OCI-LY7 (cell line): ENCODE data around the gene CARD18. TPM values are rescaled to one million over a fixed set of nuclear protein-coding genes. Genes with fewer than 3 reads are reported as not detected.

Experiments used
- BruUV-seq: library from RNA; stranded (reverse); fragments of 400-500 nt; replicated peaks from 2 replicates; lab custom pipeline; 2021; lab: Mats Ljungman, UMichigan
- CTCF ChIA-PET: fragments of 300-600 bp; sonication (Branson Sonifier 250); formaldehyde crosslinking; loops from one replicate; lab custom pipeline; 2022; ENCODE audit warnings: antibody characterized with exemption; ENCODE audit not compliant: unreplicated experiment; lab: Charles Lee
- POLR2A ChIA-PET: fragments of 300-600 bp; sonication (Branson Sonifier 250); formaldehyde crosslinking; loops from one replicate; lab custom pipeline; 2022; ENCODE audit warnings: antibody characterized with exemption; lab: Charles Lee
- DNase-seq: peaks from one replicate; pipeline ENCODE4 v3.0.0-alpha.2; 2015; ENCODE audit warnings: low spot score
- H2AFZ ChIP-seq: fragments of 200-600 bp; sonication (generic), shearing (Covaris generic); 2 replicates; pipeline ENCODE4 v1.6.1; 2014; ENCODE audit warnings: mild to moderate bottlenecking, antibody characterized with exemption, low read length, moderate library complexity
- H3K27ac ChIP-seq: fragments of 200-600 bp; sonication (generic); 2 replicates; pipeline ENCODE4 v1.5.1; 2014; ENCODE audit warnings: mixed run types, low read depth, mild to moderate bottlenecking, moderate library complexity, low read length, inconsistent platforms; ENCODE audit not compliant: poor library complexity, severe bottlenecking
- H3K36me3 ChIP-seq: fragments of 200-600 bp; sonication (generic); 2 replicates; pipeline ENCODE4 v1.6.1; 2014; ENCODE audit warnings: mild to moderate bottlenecking, antibody characterized with exemption, low read length, moderate library complexity, mixed read lengths; ENCODE audit not compliant: insufficient read depth
- H3K4me1 ChIP-seq: fragments of 200-600 bp; sonication (generic); 2 replicates; pipeline ENCODE4 v1.5.1; 2014; ENCODE audit warnings: mild to moderate bottlenecking, low read length; ENCODE audit not compliant: insufficient read depth, poor library complexity, severe bottlenecking
- H3K4me2 ChIP-seq: fragments of 200-600 bp; sonication (generic); 2 replicates; pipeline ENCODE4 v1.6.1; 2014; ENCODE audit warnings: mild to moderate bottlenecking, low read length
- H3K4me3 ChIP-seq: fragments of 200-600 bp; sonication (generic); 2 replicates; pipeline ENCODE4 v1.5.1; 2014; ENCODE audit warnings: mild to moderate bottlenecking, low read depth, low read length; ENCODE audit not compliant: poor library complexity, severe bottlenecking
- H3K79me2 ChIP-seq: fragments of 200-600 bp; sonication (generic); 2 replicates; pipeline ENCODE4 v1.6.1; 2016; ENCODE audit warnings: low read depth, mild to moderate bottlenecking, low read length, moderate library complexity, mixed read lengths; ENCODE audit not compliant: insufficient read depth
- H3K9me2 ChIP-seq: fragments of 200-600 bp; sonication (generic); 2 replicates; pipeline ENCODE4 v1.6.1; 2016; ENCODE audit warnings: mild to moderate bottlenecking, low read length, mixed read lengths; ENCODE audit not compliant: insufficient read depth
- H3K9me3 ChIP-seq: fragments of 200-600 bp; sonication (generic); 2 replicates; pipeline ENCODE4 v1.6.1; 2014; ENCODE audit warnings: mild to moderate bottlenecking, mixed run types, low read length, mixed read lengths
- H4K20me1 ChIP-seq: fragments of 200-600 bp; sonication (generic); 2 replicates; pipeline ENCODE4 v1.6.1; 2014; ENCODE audit warnings: mild to moderate bottlenecking, antibody characterized with exemption, low read length, moderate library complexity, mixed read lengths; ENCODE audit not compliant: insufficient read depth
- EZH2phosphoT487 ChIP-seq: fragments of 200-600 bp; sonication (generic); IDR thresholded peaks from 2 replicates; pipeline ENCODE4 v1.6.1; 2018; ENCODE audit warnings: low read depth, borderline replicate concordance, mild to moderate bottlenecking, mixed run types, antibody characterized with exemption, low read length, moderate library complexity, mixed read lengths
- intact Hi-C: fragments of 100-400 bp; cut with micrococcal nuclease; formaldehyde crosslinking; loops from one replicate; pipeline ENCODE4 v1.10.0; 2022; ENCODE audit not compliant: unreplicated experiment
- total RNA-seq, 2 experiments: library from RNA; depleted of rRNA in 1 of 2; stranded (reverse); fragments of >200 nt in 1 of 2; shearing (Covaris generic) in 1 of 2; gene quantifications; 2 replicates each; pipeline ENCODE4 v1.2.3, GENCODE V29; 2014 to 2022
- TF ChIP-seq, protein P1 (sequence below): fragments of 200-600 bp; sonication (generic); conservative IDR thresholded peaks from 2 replicates; pipeline ENCODE4 v1.5.1; 2014; ENCODE audit warnings: mild to moderate bottlenecking, antibody characterized with exemption, low read length, moderate library complexity, mixed read lengths

Gene CARD18
- total RNA-seq, 2 experiments from 2014 or later: not detected

DNA sequence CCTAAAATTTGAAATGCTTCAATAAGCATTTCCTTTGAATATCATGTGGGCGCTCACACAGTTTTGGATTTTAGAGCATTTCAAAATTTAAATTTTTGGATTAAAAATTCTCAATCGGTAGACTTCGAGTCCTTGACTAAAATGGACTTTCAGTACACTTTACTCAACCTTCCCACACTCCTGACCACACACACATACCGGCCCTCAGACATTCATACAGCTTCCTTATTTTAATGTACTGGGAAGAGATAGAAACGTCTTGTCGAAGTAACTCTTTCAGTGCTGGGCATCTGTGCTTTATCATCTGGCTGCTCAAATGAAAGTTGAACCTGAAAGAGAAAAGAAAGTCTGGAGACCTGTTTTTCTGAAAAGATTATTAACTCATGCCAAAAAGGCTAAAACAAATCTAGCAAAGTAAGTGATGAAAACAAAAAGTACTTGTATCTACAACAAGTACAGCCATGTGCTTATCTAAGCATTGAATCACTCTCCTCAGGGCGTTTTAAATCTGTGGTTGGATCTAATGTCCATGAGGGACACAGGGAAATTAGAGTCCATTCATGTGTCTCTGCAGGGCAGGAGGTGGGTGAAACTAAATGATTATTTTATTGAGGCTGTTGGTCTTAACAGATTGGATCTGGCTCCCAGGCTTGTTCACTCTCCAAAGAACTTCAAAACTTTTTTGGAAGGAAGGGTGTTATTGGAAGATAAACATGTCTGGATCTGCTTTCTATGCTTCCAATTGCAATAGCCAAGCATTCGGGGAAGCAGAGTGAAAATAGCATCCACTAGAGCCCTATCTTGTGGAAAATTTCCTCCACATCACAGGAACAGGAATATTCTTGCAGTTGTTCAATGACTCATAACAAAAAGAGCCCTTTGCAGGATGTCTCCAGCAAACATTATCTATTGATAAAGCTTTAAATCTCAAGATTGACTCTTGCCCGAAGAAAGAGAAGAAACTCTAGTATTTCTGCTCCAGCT, 47.0 kb downstream of the CARD18 start:
- no peaks in the 10 kb centered on the region for H3K9me2 ChIP-seq
- H3K4me3 ChIP-seq: no peak overlapping the region
- no peak overlapping the region for H3K27ac ChIP-seq
- H3K36me3 ChIP-seq: no peaks in the 10 kb centered on the region
- H3K79me2 ChIP-seq: no peaks in the 10 kb centered on the region
- no peak overlapping the region for H3K4me2 ChIP-seq
- no peak for DNase-seq
- H4K20me1 ChIP-seq: no peaks in the 10 kb centered on the region
- TF ChIP-seq EZH2phosphoT487: no peak
- TF ChIP-seq, protein P1, sequence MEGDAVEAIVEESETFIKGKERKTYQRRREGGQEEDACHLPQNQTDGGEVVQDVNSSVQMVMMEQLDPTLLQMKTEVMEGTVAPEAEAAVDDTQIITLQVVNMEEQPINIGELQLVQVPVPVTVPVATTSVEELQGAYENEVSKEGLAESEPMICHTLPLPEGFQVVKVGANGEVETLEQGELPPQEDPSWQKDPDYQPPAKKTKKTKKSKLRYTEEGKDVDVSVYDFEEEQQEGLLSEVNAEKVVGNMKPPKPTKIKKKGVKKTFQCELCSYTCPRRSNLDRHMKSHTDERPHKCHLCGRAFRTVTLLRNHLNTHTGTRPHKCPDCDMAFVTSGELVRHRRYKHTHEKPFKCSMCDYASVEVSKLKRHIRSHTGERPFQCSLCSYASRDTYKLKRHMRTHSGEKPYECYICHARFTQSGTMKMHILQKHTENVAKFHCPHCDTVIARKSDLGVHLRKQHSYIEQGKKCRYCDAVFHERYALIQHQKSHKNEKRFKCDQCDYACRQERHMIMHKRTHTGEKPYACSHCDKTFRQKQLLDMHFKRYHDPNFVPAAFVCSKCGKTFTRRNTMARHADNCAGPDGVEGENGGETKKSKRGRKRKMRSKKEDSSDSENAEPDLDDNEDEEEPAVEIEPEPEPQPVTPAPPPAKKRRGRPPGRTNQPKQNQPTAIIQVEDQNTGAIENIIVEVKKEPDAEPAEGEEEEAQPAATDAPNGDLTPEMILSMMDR: no peak
- H3K4me1 ChIP-seq: no peaks in the 10 kb centered on the region
- CTCF ChIA-PET: no interaction called here
- no peaks in the 10 kb centered on the region for H3K9me3 ChIP-seq
- H2AFZ ChIP-seq: no peak overlapping the region
- no TSS peak for BruUV-seq
- POLR2A ChIA-PET: interaction anchor here (1.1 kb wide), 1 partner anchor 24 kb away, joined by 3 read pairs; no protein-coding TSS in a partner anchor
- intact Hi-C loops: no loop called here

Other genes starting within 250 kb of the CARD18 start
- not detected in 2 replicates for gene CASP12, start 241.3 kb downstream of the CARD18 start, total RNA-seq (2014; rRNA removed; shearing (Covaris generic))
- gene CASP12, start 241.3 kb downstream of the CARD18 start, total RNA-seq (2022): not detected in 2 replicates
- gene CASP4, start 171.2 kb downstream of the CARD18 start, total RNA-seq (2014; rRNA removed; shearing (Covaris generic)): 0.28 and 0.88 TPM in 2 replicates
- 1.4 and 1.6 TPM in 2 replicates for gene CASP4, start 171.2 kb downstream of the CARD18 start, total RNA-seq (2022)
- not detected in 2 replicates for gene CASP5, start 116.6 kb downstream of the CARD18 start, total RNA-seq (2014; rRNA removed; shearing (Covaris generic))
- not detected in 2 replicates for gene CASP5, start 116.6 kb downstream of the CARD18 start, total RNA-seq (2022)
- gene CASP1, start 104.6 kb downstream of the CARD18 start, total RNA-seq (2014; rRNA removed; shearing (Covaris generic)): 0.26 TPM in 1 of 2 replicates, not detected in the other
- 0.99 TPM in 1 of 2 replicates, not detected in the other for gene CASP1, start 104.6 kb downstream of the CARD18 start, total RNA-seq (2022)
- 0.44 and 1.4 TPM in 2 replicates for gene CARD16, start 94.4 kb downstream of the CARD18 start, total RNA-seq (2014; rRNA removed; shearing (Covaris generic))
- 0.42 TPM in 1 of 2 replicates, not detected in the other for gene CARD16, start 94.4 kb downstream of the CARD18 start, total RNA-seq (2022)